ENCODE data around the gene ARHGDIB.

Gene ARHGDIB

GRCh38 chr12:15005064-15005463 lies 43.7 kb upstream of the ARHGDIB start:
- DNase-seq (ENCODE audit: low read depth in 1 of 2, low spot score in 1 of 2) = no peak
- peaks cover 7% of the 10 kb centered on the region for H3K27me3 ChIP-seq (ENCODE audit: insufficient read depth, poor library complexity, severe bottlenecking)
- TF ChIP-seq POLR2AphosphoS5 (IDR thresholded peaks at IDR 0.05; ENCODE audit: low read depth) = no peak
- no peak for TF ChIP-seq SPI1 (IDR thresholded peaks at IDR 0.05; ENCODE audit: borderline replicate concordance, low read depth)
- TF ChIP-seq REST (IDR thresholded peaks at IDR 0.05; ENCODE audit: insufficient replicate concordance, low read depth) = no peak
- no peak for TF ChIP-seq CTCF (IDR thresholded peaks at IDR 0.05; ENCODE audit: insufficient read depth, low read length)
- no peak for TF ChIP-seq GABPA (IDR thresholded peaks at IDR 0.05; ENCODE audit: low read depth)
- H3K4me3 ChIP-seq (replicated peaks; ENCODE audit: insufficient read depth, low read length) = no peak overlapping the region
- no peak overlapping the region for H3K27ac ChIP-seq (replicated peaks)

DNA sequence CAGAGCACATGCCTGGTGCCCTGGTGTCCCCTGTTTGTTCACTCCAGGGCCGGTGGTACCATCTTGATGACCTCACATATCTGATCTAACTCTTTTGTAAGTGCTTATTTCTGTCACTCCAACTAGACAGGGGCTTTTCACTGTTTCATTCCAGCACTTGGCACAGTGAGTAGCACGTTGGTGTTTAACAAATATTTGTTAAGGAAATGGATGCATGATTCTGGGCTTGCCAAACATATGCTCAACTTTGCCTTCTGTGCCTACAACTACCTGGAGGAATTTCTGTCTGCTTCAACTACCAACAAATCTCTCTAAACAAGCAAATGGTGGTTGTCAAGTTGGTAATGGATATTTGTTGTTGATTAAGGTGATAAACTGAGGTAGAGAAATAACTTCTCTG lies 43.0 kb upstream of the ARHGDIB start:
- H3K27ac ChIP-seq (replicated peaks) = no peak overlapping the region
- TF ChIP-seq POLR2AphosphoS5 (IDR thresholded peaks at IDR 0.05; ENCODE audit: low read depth) (no peak), SPI1 (IDR thresholded peaks at IDR 0.05; ENCODE audit: borderline replicate concordance, low read depth) (no peak), CTCF (IDR thresholded peaks at IDR 0.05; ENCODE audit: insufficient read depth, low read length) (no peak), GABPA (IDR thresholded peaks at IDR 0.05; ENCODE audit: low read depth) (no peak), REST (IDR thresholded peaks at IDR 0.05; ENCODE audit: insufficient replicate concordance, low read depth) (no peak)
- no peak overlapping the region for H3K4me3 ChIP-seq (replicated peaks; ENCODE audit: insufficient read depth, low read length)
- no peak for DNase-seq (ENCODE audit: low read depth in 1 of 2, low spot score in 1 of 2)
- H3K27me3 ChIP-seq (ENCODE audit: insufficient read depth, poor library complexity, severe bottlenecking) = peaks cover 7% of the 10 kb centered on the region

DNA sequence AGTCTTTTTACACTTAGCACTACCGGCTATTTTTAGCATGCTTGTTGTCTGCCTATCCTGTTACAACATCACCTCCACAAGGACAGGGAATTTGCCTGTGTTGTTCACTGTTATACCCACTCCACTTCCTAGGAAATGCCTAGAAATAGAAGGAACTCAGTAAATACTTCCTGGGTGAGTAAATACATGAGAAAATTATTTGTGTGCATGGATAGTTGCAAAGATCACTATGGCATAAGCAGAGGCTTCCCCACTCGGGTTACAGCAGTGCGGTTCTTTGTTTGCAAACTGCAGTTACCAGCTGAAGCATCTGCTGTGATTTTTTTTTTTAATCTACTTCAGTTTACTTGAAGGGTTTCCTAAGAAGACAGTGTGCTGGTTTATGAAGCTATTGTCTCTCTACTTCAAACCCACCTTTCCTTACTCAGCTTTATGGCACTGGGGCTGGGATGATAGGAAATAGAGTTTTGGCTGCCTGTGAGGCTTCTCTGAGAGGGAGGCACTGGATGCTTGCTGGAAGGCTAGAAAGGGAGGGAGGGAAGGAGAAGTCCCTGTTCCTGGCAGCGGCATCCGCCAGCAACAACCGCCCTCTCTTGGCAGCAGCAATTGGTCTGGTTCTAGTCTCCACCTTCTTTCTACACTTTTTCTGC lies 40.5 kb upstream of the ARHGDIB start:
- no peak overlapping the region for H3K27ac ChIP-seq (replicated peaks)
- no peak overlapping the region for H3K4me3 ChIP-seq (replicated peaks; ENCODE audit: insufficient read depth, low read length)
- DNase-seq (ENCODE audit: low read depth in 1 of 2, low spot score in 1 of 2) = no peak
- TF ChIP-seq SPI1 (IDR thresholded peaks at IDR 0.05; ENCODE audit: borderline replicate concordance, low read depth) = no peak
- no peak for TF ChIP-seq REST (IDR thresholded peaks at IDR 0.05; ENCODE audit: insufficient replicate concordance, low read depth)
- no peak for TF ChIP-seq GABPA (IDR thresholded peaks at IDR 0.05; ENCODE audit: low read depth)
- no peak for TF ChIP-seq CTCF (IDR thresholded peaks at IDR 0.05; ENCODE audit: insufficient read depth, low read length)
- no peak for TF ChIP-seq POLR2AphosphoS5 (IDR thresholded peaks at IDR 0.05; ENCODE audit: low read depth)
- H3K27me3 ChIP-seq (ENCODE audit: insufficient read depth, poor library complexity, severe bottlenecking) = peaks cover 7% of the 10 kb centered on the region
